ENCODE measurements around the gene TENT4B. TPM values are rescaled to one million over a fixed set of nuclear protein-coding genes. Genes with fewer than 3 reads are reported as not detected.

Gene TENT4B
- total RNA-seq, 1 experiment from 2014 or later, result 13.0 TPM

DNA sequence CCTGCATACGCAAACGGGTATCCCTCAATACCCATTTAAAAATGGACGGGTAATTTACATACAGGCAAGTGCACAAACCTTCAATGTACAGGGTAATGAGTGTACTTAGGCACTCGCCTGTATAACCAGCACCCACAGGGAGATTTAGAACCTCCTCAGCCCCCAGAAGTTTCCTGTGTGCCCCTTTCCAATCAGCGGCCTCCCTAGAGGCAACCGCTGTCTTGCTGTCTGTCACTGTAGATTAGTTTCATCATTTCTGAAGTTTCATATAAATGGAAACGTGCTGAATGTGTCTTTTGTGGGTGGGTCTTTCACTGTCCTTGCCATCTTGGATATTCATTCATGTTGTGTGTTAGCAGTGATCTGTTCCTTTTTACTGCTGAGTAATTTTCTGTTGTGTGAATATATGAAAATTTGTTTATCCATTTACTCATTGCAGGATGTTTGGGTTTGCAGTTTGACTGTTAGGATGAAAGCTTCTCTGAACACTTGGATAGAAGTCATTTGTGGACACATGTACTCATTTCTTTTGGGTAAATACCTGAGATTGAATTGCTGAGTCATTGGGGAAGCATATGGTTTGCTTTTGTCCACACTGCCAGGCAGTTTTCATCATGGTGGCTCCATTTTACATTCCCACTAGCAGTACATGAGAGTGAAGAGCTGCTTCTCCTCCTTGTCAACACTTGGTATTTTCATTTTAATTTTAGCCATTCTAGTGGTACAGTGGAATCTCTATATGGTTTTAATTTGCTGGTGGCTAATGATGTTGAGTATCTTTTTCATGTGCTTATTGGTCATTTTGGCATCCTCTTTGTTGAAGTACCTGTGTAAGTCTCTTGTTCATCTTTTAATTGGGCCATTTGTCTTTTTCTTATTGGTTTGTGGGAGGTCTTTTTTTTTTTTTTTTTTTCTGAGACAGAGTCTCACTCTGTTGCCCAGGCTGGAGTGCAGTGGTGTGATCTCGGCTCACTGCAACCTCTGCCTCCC is 111.1 kb downstream of the TENT4B start:
- Histone ChIP-seq H4K91ac (ENCODE audit: insufficient read length, low read depth, low read length) (no peak overlapping the region), H2BK5ac (ENCODE audit: insufficient read length, low read length) (no peak overlapping the region), H4K5ac (ENCODE audit: insufficient read length, low read depth, low read length) (no peak overlapping the region), H3K27ac (ENCODE audit: insufficient read length, low read depth, low read length) (no peak overlapping the region), H3K79me1 (ENCODE audit: insufficient read depth, low read depth, low read length, poor library complexity, severe bottlenecking) (no peaks in the 10 kb centered on the region), H2BK20ac (ENCODE audit: low read depth, low read length, poor library complexity, severe bottlenecking) (no peak overlapping the region), H3K18ac (ENCODE audit: insufficient read length, low read depth, low read length) (no peak overlapping the region), H2BK15ac (ENCODE audit: low read depth, low read length) (no peak overlapping the region), H3K23ac (ENCODE audit: insufficient read length, low read depth, low read length) (no peak overlapping the region), H3K9ac (ENCODE audit: extremely low read depth, insufficient read length, low read length) (no peak overlapping the region), H4K8ac (replicated peaks; ENCODE audit: insufficient read length, low read depth, low read length) (no peak overlapping the region), H2BK120ac (ENCODE audit: low read depth, low read length, poor library complexity, severe bottlenecking) (no peak overlapping the region), H2BK12ac (ENCODE audit: insufficient read length, low read depth, low read length) (no peak overlapping the region), H3T11ph (ENCODE audit: low read length) (no peak overlapping the region), H2AK5ac (ENCODE audit: insufficient read length, low read length) (no peak overlapping the region), H3K9me3 (ENCODE audit: control insufficient read depth, low read depth, low read length) (no peaks in the 10 kb centered on the region), H4K20me1 (ENCODE audit: control insufficient read depth, insufficient read depth, insufficient read length) (no peaks in the 10 kb centered on the region), H3K79me2 (ENCODE audit: insufficient read depth, low read length) (no peaks in the 10 kb centered on the region), H3K14ac (ENCODE audit: insufficient read depth, low read length) (no peak overlapping the region), H3K56ac (ENCODE audit: insufficient read length, low read depth, low read length) (no peak overlapping the region), H3K27me3 (ENCODE audit: insufficient read depth, low read length) (no peaks in the 10 kb centered on the region), H3K4me2 (ENCODE audit: insufficient read depth, insufficient read length, low read length) (no peak overlapping the region), H3K23me2 (ENCODE audit: insufficient read length, low read depth, low read length, poor library complexity, severe bottlenecking) (no peaks in the 10 kb centered on the region), H2AFZ (ENCODE audit: low read length) (no peak overlapping the region), H3K4me1 (ENCODE audit: insufficient read depth, low read length) (peaks cover 2% of the 10 kb centered on the region; the same call in 1 of the 2 replicates), H3K4ac (ENCODE audit: low read depth, low read length) (no peak overlapping the region)
- Mint-ChIP-seq H3K4me1 (peaks cover 15 to 37% of the 10 kb centered on the region in 2 experiments), H3K9me3 (peaks cover 0 to 2% of the 10 kb centered on the region in 2 experiments; a peak in 1 of 5 replicates), H3K36me3 (ENCODE audit: insufficient read depth in 1 of 3, low read depth in 3 of 3) (no peaks in the 10 kb centered on the region), H3K27ac (no peak overlapping the region), H3K4me3 (no peak overlapping the region), H3K27me3 (ENCODE audit: low read depth) (peaks cover 3% of the 10 kb centered on the region; the same call in 1 of the 2 replicates)
- WGBS (ENCODE audit: extremely low coverage, insufficient read length, low lambda C conversion rate), result no CpG with 5 or more reads among the region's 8 CpGs
- TF ChIP-seq, protein P1, sequence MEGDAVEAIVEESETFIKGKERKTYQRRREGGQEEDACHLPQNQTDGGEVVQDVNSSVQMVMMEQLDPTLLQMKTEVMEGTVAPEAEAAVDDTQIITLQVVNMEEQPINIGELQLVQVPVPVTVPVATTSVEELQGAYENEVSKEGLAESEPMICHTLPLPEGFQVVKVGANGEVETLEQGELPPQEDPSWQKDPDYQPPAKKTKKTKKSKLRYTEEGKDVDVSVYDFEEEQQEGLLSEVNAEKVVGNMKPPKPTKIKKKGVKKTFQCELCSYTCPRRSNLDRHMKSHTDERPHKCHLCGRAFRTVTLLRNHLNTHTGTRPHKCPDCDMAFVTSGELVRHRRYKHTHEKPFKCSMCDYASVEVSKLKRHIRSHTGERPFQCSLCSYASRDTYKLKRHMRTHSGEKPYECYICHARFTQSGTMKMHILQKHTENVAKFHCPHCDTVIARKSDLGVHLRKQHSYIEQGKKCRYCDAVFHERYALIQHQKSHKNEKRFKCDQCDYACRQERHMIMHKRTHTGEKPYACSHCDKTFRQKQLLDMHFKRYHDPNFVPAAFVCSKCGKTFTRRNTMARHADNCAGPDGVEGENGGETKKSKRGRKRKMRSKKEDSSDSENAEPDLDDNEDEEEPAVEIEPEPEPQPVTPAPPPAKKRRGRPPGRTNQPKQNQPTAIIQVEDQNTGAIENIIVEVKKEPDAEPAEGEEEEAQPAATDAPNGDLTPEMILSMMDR (conservative IDR thresholded peaks at IDR 0.05), result no peak
- DNase-seq, result no peak
